ENCODE data around the gene MEIS2.

The MEIS2 gene

GRCh38 chr15:36967929-36968328 lies 132.4 kb downstream of the MEIS2 start:
- TF ChIP-seq FOXP2 (optimal IDR thresholded peaks at IDR 0.05; ENCODE audit: borderline replicate concordance, extremely low read depth, extremely low read length, insufficient read depth) (no peak), REST (IDR thresholded peaks at IDR 0.05; ENCODE audit: insufficient read depth in 1 of 2, low read depth in 2 of 2, low read length in 2 of 2) (no peak), TAF1 (IDR thresholded peaks at IDR 0.05; ENCODE audit: borderline replicate concordance, insufficient read depth, low read length) (no peak), SIN3A (IDR thresholded peaks at IDR 0.05; ENCODE audit: borderline replicate concordance, insufficient read depth, low read length) (no peak), POLR2AphosphoS5 (IDR thresholded peaks at IDR 0.05; ENCODE audit: low read depth, low read length) (no peak)

DNA sequence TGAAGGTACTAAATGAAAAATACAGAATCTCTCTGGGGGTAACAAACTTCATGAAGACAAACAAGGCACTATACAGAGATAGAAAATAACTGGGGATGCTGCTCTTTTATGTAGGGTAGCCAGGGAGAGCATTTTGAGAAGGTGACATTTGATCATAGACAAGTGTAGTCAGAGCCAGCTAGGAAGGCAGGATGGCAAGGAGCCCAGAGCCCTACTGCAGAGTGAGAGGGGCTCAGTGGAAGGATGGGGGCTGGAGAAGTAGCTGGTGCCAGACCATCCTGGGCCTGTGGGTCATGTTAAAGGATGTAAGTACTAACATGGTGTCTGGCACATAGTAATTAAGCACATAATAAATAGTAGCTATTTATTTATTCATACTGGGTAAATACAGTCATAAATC lies 133.6 kb downstream of the MEIS2 start:
- TF ChIP-seq FOXP2 (optimal IDR thresholded peaks at IDR 0.05; ENCODE audit: borderline replicate concordance, extremely low read depth, extremely low read length, insufficient read depth) (no peak), REST (IDR thresholded peaks at IDR 0.05; ENCODE audit: insufficient read depth in 1 of 2, low read depth in 2 of 2, low read length in 2 of 2) (no peak), TAF1 (IDR thresholded peaks at IDR 0.05; ENCODE audit: borderline replicate concordance, insufficient read depth, low read length) (no peak), SIN3A (IDR thresholded peaks at IDR 0.05; ENCODE audit: borderline replicate concordance, insufficient read depth, low read length) (no peak)

- no peak for TF ChIP-seq REST (IDR thresholded peaks at IDR 0.05; ENCODE audit: insufficient read depth in 1 of 2, low read depth in 2 of 2, low read length in 2 of 2)
- TF ChIP-seq TAF1 (IDR thresholded peaks at IDR 0.05; ENCODE audit: borderline replicate concordance, insufficient read depth, low read length), result no peak
- TF ChIP-seq SIN3A (IDR thresholded peaks at IDR 0.05; ENCODE audit: borderline replicate concordance, insufficient read depth, low read length), result no peak
- no peak for TF ChIP-seq FOXP2 (optimal IDR thresholded peaks at IDR 0.05; ENCODE audit: borderline replicate concordance, extremely low read depth, extremely low read length, insufficient read depth)
- TF ChIP-seq POLR2AphosphoS5 (IDR thresholded peaks at IDR 0.05; ENCODE audit: low read depth, low read length), result no peak
Observed at GRCh38 chr15:36965570-36966342, 134.6 kb downstream of the MEIS2 start.

- TF ChIP-seq SIN3A (IDR thresholded peaks at IDR 0.05; ENCODE audit: borderline replicate concordance, insufficient read depth, low read length) (no peak), POLR2AphosphoS5 (IDR thresholded peaks at IDR 0.05; ENCODE audit: low read depth, low read length) (no peak), REST (IDR thresholded peaks at IDR 0.05; ENCODE audit: insufficient read depth in 1 of 2, low read depth in 2 of 2, low read length in 2 of 2) (no peak), TAF1 (IDR thresholded peaks at IDR 0.05; ENCODE audit: borderline replicate concordance, insufficient read depth, low read length) (no peak), FOXP2 (optimal IDR thresholded peaks at IDR 0.05; ENCODE audit: borderline replicate concordance, extremely low read depth, extremely low read length, insufficient read depth) (no peak)
Observed at GRCh38 chr15:36964626-36965025, 135.7 kb downstream of the MEIS2 start.
